Measurements from ENCODE around the gene ZFAND6.
"Not testable (repeated sequence)": the region's sequence is repeated elsewhere in the genome, so short reads cannot be mapped to it uniquely, and the experiment has no call there.

- not testable (repeated sequence) for TF ChIP-seq GABPA (IDR thresholded peaks at IDR 0.05; ENCODE audit: low read depth); ZNF622 (IDR thresholded peaks at IDR 0.05); CEBPB (IDR thresholded peaks at IDR 0.05; ENCODE audit: borderline replicate concordance in 1 of 2, low read depth in 2 of 2, low read length in 2 of 2); CTCF (IDR thresholded peaks at IDR 0.05 in 2 of 3, conservative IDR thresholded peaks at IDR 0.05 in 1 of 3; ENCODE audit: control insufficient read depth in 2 of 3, extremely low read depth in 1 of 3, insufficient read depth in 1 of 3, low read depth in 3 of 3, low read length in 3 of 3)
These were observed 67.8 kb downstream of the ZFAND6 start for GRCh38 chr15:80127253-80127652.

Measured in GM12878 (cell line).